SU-DHL-6 (cell line): ENCODE data around the gene ATXN2.
"Not testable (repeated sequence)": the region's sequence is repeated elsewhere in the genome, so short reads cannot be mapped to it uniquely, and the experiment has no call there.

ENCODE experiments used
- CTCF ChIP-seq: fragments of 200-600 bp; sonication (generic); IDR thresholded peaks from one replicate; pipeline ENCODE4 v1.5.1; 2017; ENCODE audit warnings: antibody characterized with exemption, mild to moderate bottlenecking, low read length, moderate library complexity; ENCODE audit not compliant: insufficient read depth, poor library complexity, severe bottlenecking
- EZH2phosphoT487 ChIP-seq: fragments of 200-600 bp; sonication (generic), shearing (Covaris generic); conservative IDR thresholded peaks from 2 replicates; pipeline ENCODE4 v1.6.1; 2018; ENCODE audit warnings: mild to moderate bottlenecking, antibody characterized with exemption, low read length, moderate library complexity, mixed read lengths

- TF ChIP-seq EZH2phosphoT487, CTCF: not testable (repeated sequence)
Observed at GRCh38 chr12:111583506-111583905, 15.6 kb downstream of the ATXN2 start.
